ENCODE results near the gene B3GNT5. TPM values are rescaled to one million over a fixed set of nuclear protein-coding genes. Genes with fewer than 3 reads are reported as not detected.
"Not testable (repeated sequence)": the region's sequence is repeated elsewhere in the genome, so short reads cannot be mapped to it uniquely, and the experiment has no call there.

The B3GNT5 gene
- total RNA-seq, 1 experiment from 2014 or later, result 7.7 TPM

DNA sequence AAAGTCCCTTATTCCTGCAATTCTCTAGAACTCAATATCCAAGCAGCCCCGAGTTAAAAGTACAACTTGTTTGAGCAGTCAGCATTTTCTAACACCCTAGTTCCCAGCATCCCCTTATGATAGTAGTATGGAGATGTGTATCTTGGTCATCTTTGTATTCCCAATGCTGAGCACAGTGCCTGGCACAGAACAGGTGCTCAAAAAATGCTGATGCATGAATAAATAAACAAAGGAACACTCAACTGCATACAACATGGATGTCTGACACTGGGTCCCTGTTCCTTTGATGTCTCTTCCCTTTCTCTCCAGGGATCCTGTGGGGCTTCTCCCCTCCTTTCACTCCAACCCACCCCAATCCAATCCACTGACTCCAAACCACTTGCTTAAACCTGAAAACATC is 23.9 kb upstream of the B3GNT5 start (continued):
- no peak for TF ChIP-seq PREB (CRISPR knock-in tag; IDR thresholded peaks at IDR 0.05; ENCODE audit: borderline replicate concordance)
- no peak for TF ChIP-seq NR1H2 (CRISPR knock-in tag; IDR thresholded peaks at IDR 0.05)

DNA sequence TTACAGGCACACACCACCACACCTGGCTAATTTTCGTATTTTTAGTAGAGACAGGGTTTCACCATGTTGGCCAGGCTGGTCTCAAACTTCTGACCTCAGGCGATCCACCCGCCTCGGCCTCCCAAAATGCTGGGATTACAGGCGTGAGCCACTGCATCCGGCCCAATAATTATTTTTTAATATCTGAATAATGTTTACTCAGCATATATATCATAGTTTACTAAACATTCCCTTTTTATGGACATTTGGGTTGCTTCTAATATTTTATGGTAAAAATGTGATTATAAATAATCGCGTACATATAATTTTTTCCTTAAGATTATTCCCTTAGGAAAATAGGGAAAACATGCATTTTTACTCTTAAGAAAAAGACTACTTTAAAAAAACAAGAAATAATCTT is 22.8 kb upstream of the B3GNT5 start:
- DNase-seq (ENCODE audit: low spot score); ATAC-seq; H3K27me3 Mint-ChIP-seq (ENCODE audit: low read depth); CTCF ChIA-PET; H3K27ac Mint-ChIP-seq; POLR2A ChIA-PET; H3K36me3 Mint-ChIP-seq; H3K4me3 Mint-ChIP-seq; H3K4me1 Mint-ChIP-seq; H3K9me3 Mint-ChIP-seq: not testable (repeated sequence)

DNA sequence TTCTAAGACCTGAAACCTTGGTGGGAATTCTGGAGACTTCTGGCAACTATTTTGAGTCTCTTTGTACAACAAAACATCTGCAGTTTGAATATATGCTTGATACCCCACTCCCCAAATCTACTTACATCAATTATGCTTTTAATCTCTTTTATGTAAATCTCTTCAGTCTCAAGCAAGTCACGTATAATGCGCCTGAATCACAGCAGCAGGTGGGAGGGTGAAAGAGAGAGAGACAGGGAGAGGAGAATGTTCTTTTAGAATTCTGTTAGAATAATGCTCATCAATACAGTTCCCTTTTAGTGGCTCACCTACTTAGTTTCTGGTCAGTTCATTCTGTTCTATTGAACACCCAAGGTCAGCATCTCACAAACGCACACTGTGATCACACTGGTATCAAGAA is 22.2 kb upstream of the B3GNT5 start:
- H3K36me3 Mint-ChIP-seq, result no peaks in the 10 kb centered on the region
- DNase-seq (ENCODE audit: low spot score), result no peak
- H3K4me3 Mint-ChIP-seq, result no peak overlapping the region
- H3K27ac Mint-ChIP-seq, result no peak overlapping the region
- ChIA-PET POLR2A (no interaction called here), CTCF (no interaction called here)
- TF ChIP-seq E2F4 (CRISPR knock-in tag; IDR thresholded peaks at IDR 0.05; ENCODE audit: borderline replicate concordance, low read depth) (no peak), TEAD4 (CRISPR knock-in tag; IDR thresholded peaks at IDR 0.05) (no peak), ZNF281 (CRISPR knock-in tag; IDR thresholded peaks at IDR 0.05) (no peak), IRF2 (CRISPR knock-in tag; IDR thresholded peaks at IDR 0.05; ENCODE audit: borderline replicate concordance, low read depth) (no peak), ZNF263 (CRISPR knock-in tag; IDR thresholded peaks at IDR 0.05; ENCODE audit: low read depth) (no peak), NR2C2 (CRISPR knock-in tag; IDR thresholded peaks at IDR 0.05) (no peak), SMAD4 (CRISPR knock-in tag; IDR thresholded peaks at IDR 0.05) (no peak), FOXJ3 (CRISPR knock-in tag; IDR thresholded peaks at IDR 0.05; ENCODE audit: borderline replicate concordance) (no peak), JAZF1 (CRISPR knock-in tag; IDR thresholded peaks at IDR 0.05) (no peak), TCF7 (CRISPR knock-in tag; IDR thresholded peaks at IDR 0.05; ENCODE audit: low read depth) (no peak)
- TF ChIP-seq, protein P1, sequence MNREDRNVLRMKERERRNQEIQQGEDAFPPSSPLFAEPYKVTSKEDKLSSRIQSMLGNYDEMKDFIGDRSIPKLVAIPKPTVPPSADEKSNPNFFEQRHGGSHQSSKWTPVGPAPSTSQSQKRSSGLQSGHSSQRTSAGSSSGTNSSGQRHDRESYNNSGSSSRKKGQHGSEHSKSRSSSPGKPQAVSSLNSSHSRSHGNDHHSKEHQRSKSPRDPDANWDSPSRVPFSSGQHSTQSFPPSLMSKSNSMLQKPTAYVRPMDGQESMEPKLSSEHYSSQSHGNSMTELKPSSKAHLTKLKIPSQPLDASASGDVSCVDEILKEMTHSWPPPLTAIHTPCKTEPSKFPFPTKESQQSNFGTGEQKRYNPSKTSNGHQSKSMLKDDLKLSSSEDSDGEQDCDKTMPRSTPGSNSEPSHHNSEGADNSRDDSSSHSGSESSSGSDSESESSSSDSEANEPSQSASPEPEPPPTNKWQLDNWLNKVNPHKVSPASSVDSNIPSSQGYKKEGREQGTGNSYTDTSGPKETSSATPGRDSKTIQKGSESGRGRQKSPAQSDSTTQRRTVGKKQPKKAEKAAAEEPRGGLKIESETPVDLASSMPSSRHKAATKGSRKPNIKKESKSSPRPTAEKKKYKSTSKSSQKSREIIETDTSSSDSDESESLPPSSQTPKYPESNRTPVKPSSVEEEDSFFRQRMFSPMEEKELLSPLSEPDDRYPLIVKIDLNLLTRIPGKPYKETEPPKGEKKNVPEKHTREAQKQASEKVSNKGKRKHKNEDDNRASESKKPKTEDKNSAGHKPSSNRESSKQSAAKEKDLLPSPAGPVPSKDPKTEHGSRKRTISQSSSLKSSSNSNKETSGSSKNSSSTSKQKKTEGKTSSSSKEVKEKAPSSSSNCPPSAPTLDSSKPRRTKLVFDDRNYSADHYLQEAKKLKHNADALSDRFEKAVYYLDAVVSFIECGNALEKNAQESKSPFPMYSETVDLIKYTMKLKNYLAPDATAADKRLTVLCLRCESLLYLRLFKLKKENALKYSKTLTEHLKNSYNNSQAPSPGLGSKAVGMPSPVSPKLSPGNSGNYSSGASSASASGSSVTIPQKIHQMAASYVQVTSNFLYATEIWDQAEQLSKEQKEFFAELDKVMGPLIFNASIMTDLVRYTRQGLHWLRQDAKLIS (CRISPR knock-in tag; IDR thresholded peaks at IDR 0.05; ENCODE audit: borderline replicate concordance), result no peak
- TF ChIP-seq, protein P2, sequence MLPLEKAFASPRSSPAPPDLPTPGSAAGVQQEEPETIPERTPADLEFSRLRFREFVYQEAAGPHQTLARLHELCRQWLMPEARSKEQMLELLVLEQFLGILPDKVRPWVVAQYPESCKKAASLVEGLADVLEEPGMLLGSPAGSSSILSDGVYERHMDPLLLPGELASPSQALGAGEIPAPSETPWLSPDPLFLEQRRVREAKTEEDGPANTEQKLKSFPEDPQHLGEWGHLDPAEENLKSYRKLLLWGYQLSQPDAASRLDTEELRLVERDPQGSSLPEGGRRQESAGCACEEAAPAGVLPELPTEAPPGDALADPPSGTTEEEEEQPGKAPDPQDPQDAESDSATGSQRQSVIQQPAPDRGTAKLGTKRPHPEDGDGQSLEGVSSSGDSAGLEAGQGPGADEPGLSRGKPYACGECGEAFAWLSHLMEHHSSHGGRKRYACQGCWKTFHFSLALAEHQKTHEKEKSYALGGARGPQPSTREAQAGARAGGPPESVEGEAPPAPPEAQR (CRISPR knock-in tag; IDR thresholded peaks at IDR 0.05), result no peak
- TF ChIP-seq, protein P3, sequence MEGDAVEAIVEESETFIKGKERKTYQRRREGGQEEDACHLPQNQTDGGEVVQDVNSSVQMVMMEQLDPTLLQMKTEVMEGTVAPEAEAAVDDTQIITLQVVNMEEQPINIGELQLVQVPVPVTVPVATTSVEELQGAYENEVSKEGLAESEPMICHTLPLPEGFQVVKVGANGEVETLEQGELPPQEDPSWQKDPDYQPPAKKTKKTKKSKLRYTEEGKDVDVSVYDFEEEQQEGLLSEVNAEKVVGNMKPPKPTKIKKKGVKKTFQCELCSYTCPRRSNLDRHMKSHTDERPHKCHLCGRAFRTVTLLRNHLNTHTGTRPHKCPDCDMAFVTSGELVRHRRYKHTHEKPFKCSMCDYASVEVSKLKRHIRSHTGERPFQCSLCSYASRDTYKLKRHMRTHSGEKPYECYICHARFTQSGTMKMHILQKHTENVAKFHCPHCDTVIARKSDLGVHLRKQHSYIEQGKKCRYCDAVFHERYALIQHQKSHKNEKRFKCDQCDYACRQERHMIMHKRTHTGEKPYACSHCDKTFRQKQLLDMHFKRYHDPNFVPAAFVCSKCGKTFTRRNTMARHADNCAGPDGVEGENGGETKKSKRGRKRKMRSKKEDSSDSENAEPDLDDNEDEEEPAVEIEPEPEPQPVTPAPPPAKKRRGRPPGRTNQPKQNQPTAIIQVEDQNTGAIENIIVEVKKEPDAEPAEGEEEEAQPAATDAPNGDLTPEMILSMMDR (IDR thresholded peaks at IDR 0.05), result no peak
- TF ChIP-seq, protein P4, sequence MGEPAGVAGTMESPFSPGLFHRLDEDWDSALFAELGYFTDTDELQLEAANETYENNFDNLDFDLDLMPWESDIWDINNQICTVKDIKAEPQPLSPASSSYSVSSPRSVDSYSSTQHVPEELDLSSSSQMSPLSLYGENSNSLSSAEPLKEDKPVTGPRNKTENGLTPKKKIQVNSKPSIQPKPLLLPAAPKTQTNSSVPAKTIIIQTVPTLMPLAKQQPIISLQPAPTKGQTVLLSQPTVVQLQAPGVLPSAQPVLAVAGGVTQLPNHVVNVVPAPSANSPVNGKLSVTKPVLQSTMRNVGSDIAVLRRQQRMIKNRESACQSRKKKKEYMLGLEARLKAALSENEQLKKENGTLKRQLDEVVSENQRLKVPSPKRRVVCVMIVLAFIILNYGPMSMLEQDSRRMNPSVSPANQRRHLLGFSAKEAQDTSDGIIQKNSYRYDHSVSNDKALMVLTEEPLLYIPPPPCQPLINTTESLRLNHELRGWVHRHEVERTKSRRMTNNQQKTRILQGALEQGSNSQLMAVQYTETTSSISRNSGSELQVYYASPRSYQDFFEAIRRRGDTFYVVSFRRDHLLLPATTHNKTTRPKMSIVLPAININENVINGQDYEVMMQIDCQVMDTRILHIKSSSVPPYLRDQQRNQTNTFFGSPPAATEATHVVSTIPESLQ (CRISPR knock-in tag; IDR thresholded peaks at IDR 0.05), result no peak
- ATAC-seq, result no peak
- H3K9me3 Mint-ChIP-seq, result 0 out of 2 replicates have a peak, but pooled peaks cover 4% of the 10 kb centered on the region
- no peaks in the 10 kb centered on the region for H3K4me1 Mint-ChIP-seq
- no peaks in the 10 kb centered on the region for H3K27me3 Mint-ChIP-seq (ENCODE audit: low read depth)
